SK-N-SH (cell line): ENCODE results near the gene ESYT3. TPM values are rescaled to one million over a fixed set of nuclear protein-coding genes. Genes with fewer than 3 reads are reported as not detected.

Source experiments
- CTCF ChIA-PET: fragments of 300-600, 350-600 bp; formaldehyde crosslinking; extraction: SDS; loops from one replicate; lab custom pipeline; 2021; lab: Yijun Ruan, JAX
- POLR2A ChIA-PET: fragments of 350-600 bp; sonication (Branson Sonifier 250); formaldehyde crosslinking; extraction: SDS; loops from one replicate; lab custom pipeline; 2020; ENCODE audit warnings: antibody characterized with exemption, inconsistent platforms; lab: Yijun Ruan, JAX
- DNase-seq: peaks from one replicate; pipeline ENCODE4 v3.0.0; 2012
- H2AFZ ChIP-seq: fragments of 200-600 bp; sonication (generic); 2 replicates; pipeline ENCODE4 v1.8.1; 2016; ENCODE audit warnings: antibody characterized with exemption, mild to moderate bottlenecking, low read depth
- H3F3A ChIP-seq: fragments of 200-600 bp; sonication (generic); replicated peaks from 2 replicates; pipeline ENCODE3; 2016; ENCODE audit warnings: antibody characterized with exemption, mild to moderate bottlenecking; ENCODE audit not compliant: insufficient read depth
- H3K27ac ChIP-seq, 2 experiments: fragments of 200-500 bp in 1 of 2; fragments of 200-600 bp in 1 of 2; sonication (Bioruptor generic) in 1 of 2; sonication (generic), shearing (Covaris generic) in 1 of 2; 2 replicates each; pipeline versions ENCODE4 v1.5.1 to v1.6.1; 2014 to 2016; ENCODE audit warnings: low read depth in 2 of 2, inconsistent platforms in 1 of 2, low read length in 1 of 2, mild to moderate bottlenecking in 1 of 2, mixed read lengths in 1 of 2
- H3K27me3 ChIP-seq: fragments of 200-600 bp; sonication (generic), shearing (Covaris generic); 2 replicates; pipeline ENCODE4 v1.6.1; 2016; ENCODE audit warnings: mixed run types; ENCODE audit not compliant: insufficient read depth
- H3K36me3 ChIP-seq, 2 experiments: fragments of 200-500 bp in 1 of 2; fragments of 200-600 bp in 1 of 2; sonication (Bioruptor generic) in 1 of 2; sonication (generic) in 1 of 2; replicated peaks in 1 of 2; 2 replicates each; pipeline versions ENCODE3 to v1.5.1; 2014 to 2016; ENCODE audit warnings: low read length in 1 of 2, mild to moderate bottlenecking in 1 of 2; ENCODE audit not compliant: insufficient read depth in 2 of 2, control insufficient read depth in 1 of 2
- H3K4me1 ChIP-seq, 2 experiments: fragments of 200-500 bp in 1 of 2; fragments of 200-600 bp in 1 of 2; sonication (Bioruptor generic) in 1 of 2; sonication (generic), shearing (Covaris generic) in 1 of 2; 2 replicates each; pipeline versions ENCODE4 v1.5.1 to v1.6.1; 2014 to 2016; ENCODE audit warnings: low read depth in 1 of 2, low read length in 1 of 2, mixed run types in 1 of 2; ENCODE audit not compliant: insufficient read depth in 2 of 2, control insufficient read depth in 1 of 2
- H3K4me2 ChIP-seq: fragments of 200-600 bp; sonication (generic), shearing (Covaris generic); 2 replicates; pipeline ENCODE4 v1.6.1; 2017; ENCODE audit warnings: mixed run types
- H3K4me3 ChIP-seq, 2 experiments: fragments of 200-500 bp in 1 of 2; fragments of 200-600 bp in 1 of 2; sonication (Bioruptor generic) in 1 of 2; sonication (generic), shearing (Covaris generic) in 1 of 2; 2 replicates each; pipeline versions ENCODE4 v1.5.1 to v1.8.1; 2014 to 2016; ENCODE audit warnings: low read depth in 2 of 2, inconsistent platforms in 1 of 2, low read length in 1 of 2, mild to moderate bottlenecking in 1 of 2, mixed read lengths in 1 of 2, moderate library complexity in 1 of 2
- H3K79me2 ChIP-seq: fragments of 200-600 bp; sonication (generic); 2 replicates; pipeline ENCODE4 v1.8.1; 2017; ENCODE audit warnings: mild to moderate bottlenecking; ENCODE audit not compliant: insufficient read depth
- H3K9ac ChIP-seq: fragments of 200-600 bp; sonication (generic); 2 replicates; pipeline ENCODE4 v1.6.1; 2017; ENCODE audit warnings: mixed run types
- H3K9me2 ChIP-seq: fragments of 200-600 bp; sonication (generic); 2 replicates; pipeline ENCODE4 v1.6.1; 2017; ENCODE audit warnings: mixed run types
- H3K9me3 ChIP-seq: fragments of 200-600 bp; sonication (generic); 2 replicates; pipeline ENCODE4 v1.6.1; 2017; ENCODE audit warnings: mixed run types, mild to moderate bottlenecking, moderate library complexity
- H4K20me1 ChIP-seq: fragments of 200-600 bp; sonication (generic); 2 replicates; pipeline ENCODE4 v1.6.1; 2017; ENCODE audit warnings: mild to moderate bottlenecking, mixed run types; ENCODE audit not compliant: insufficient read depth
- CHD2 ChIP-seq: fragments of 150-350 bp; IDR thresholded peaks from 2 replicates; pipeline ENCODE4 v1.6.1; 2018; ENCODE audit warnings: low read length; ENCODE audit not compliant: partially characterized antibody
- EZH2phosphoT487 ChIP-seq: fragments of 200-600 bp; sonication (generic); IDR thresholded peaks from 2 replicates; pipeline ENCODE4 v1.6.1; 2017; ENCODE audit warnings: low read depth, mixed run types, mild to moderate bottlenecking, antibody characterized with exemption, moderate library complexity, borderline replicate concordance
- FOSL2 ChIP-seq: IDR thresholded peaks from 2 replicates; pipeline ENCODE4 v1.4.0; 2012; ENCODE audit warnings: low read depth, mild to moderate bottlenecking, moderate library complexity, borderline replicate concordance
- FOXM1 ChIP-seq: IDR thresholded peaks from 2 replicates; pipeline ENCODE4 v1.4.0; 2012; ENCODE audit warnings: low read depth, mild to moderate bottlenecking
- GATA2 ChIP-seq: sonication (generic); formaldehyde crosslinking; IDR thresholded peaks from 2 replicates; pipeline ENCODE4 v1.5.0; 2020; ENCODE audit warnings: mild to moderate bottlenecking, missing genetic modification reagents
- JUND ChIP-seq: IDR thresholded peaks from 2 replicates; pipeline ENCODE4 v1.4.0; 2012
- MEF2A ChIP-seq: IDR thresholded peaks from 2 replicates; pipeline ENCODE4 v1.4.0; 2012; ENCODE audit warnings: low read depth, borderline replicate concordance
- NRF1 ChIP-seq: IDR thresholded peaks from 2 replicates; pipeline ENCODE4 v1.6.1; 2012; ENCODE audit warnings: low read depth, mild to moderate bottlenecking, low read length
- PBX3 ChIP-seq: IDR thresholded peaks from 2 replicates; pipeline ENCODE4; 2012
- POLR2AphosphoS5 ChIP-seq: IDR thresholded peaks from 2 replicates; pipeline ENCODE4 v1.6.1; 2012; ENCODE audit warnings: low read depth, low read length
- RCOR1 ChIP-seq: fragments of 150-350 bp; IDR thresholded peaks from 2 replicates; pipeline ENCODE4 v1.6.1; 2017; ENCODE audit warnings: antibody characterized with exemption, low read length
- REST ChIP-seq: IDR thresholded peaks from 2 replicates; pipeline ENCODE4 v1.6.1; 2012; ENCODE audit warnings: mild to moderate bottlenecking, low read depth, low read length, moderate library complexity
- RFX5 ChIP-seq: IDR thresholded peaks from 2 replicates; pipeline ENCODE4 v1.6.1; 2012; ENCODE audit warnings: mild to moderate bottlenecking, improper control_type of control experiment, low read length
- SIN3A ChIP-seq: IDR thresholded peaks from 2 replicates; pipeline ENCODE4 v1.6.1; 2012; ENCODE audit warnings: low read depth, mild to moderate bottlenecking, low read length, moderate library complexity, borderline replicate concordance
- TAF1 ChIP-seq: IDR thresholded peaks from 2 replicates; pipeline ENCODE4 v1.6.1; 2012; ENCODE audit warnings: low read depth, mild to moderate bottlenecking, low read length, moderate library complexity, borderline replicate concordance
- TEAD4 ChIP-seq: IDR thresholded peaks from 2 replicates; pipeline ENCODE4 v1.4.0; 2012; ENCODE audit warnings: mild to moderate bottlenecking, borderline replicate concordance; ENCODE audit not compliant: insufficient read depth
- USF1 ChIP-seq: IDR thresholded peaks from 2 replicates; pipeline ENCODE4 v1.4.0; 2012; ENCODE audit warnings: low read depth, borderline replicate concordance
- USF2 ChIP-seq: fragments of 150-350 bp; IDR thresholded peaks from 2 replicates; pipeline ENCODE4 v1.6.1; 2017; ENCODE audit warnings: antibody characterized with exemption, low read length, low read depth, borderline replicate concordance
- YY1 ChIP-seq: IDR thresholded peaks from 2 replicates; pipeline ENCODE4 v1.4.0; 2012; ENCODE audit warnings: low read depth, mild to moderate bottlenecking
- ZBTB33 ChIP-seq: IDR thresholded peaks from 2 replicates; pipeline ENCODE4 v1.4.0; 2012; ENCODE audit warnings: low read depth, borderline replicate concordance
- WGBS: methylation state at CpG from one replicate; pipeline ENCODE4 v1.1.6; 2017; ENCODE audit warnings: low lambda C conversion rate; 5-methylcytosine and 5-hydroxymethylcytosine counted together
- polyA plus RNA-seq, 3 experiments: library from polyadenylated mRNA; depleted of rRNA; stranded (reverse); fragments of >200 nt; gene quantifications; 2 replicates each; pipeline ENCODE4 v1.2.3, GENCODE V29; 2012

Gene ESYT3
- polyA plus RNA-seq, 1 of the 3 experiments (the other 2 are of a cell fraction): 0.33 TPM

GRCh38 chr3:138406606-138407005 lies 27.8 kb upstream of the ESYT3 start:
- Histone ChIP-seq H3F3A (no peaks in the 10 kb centered on the region), H3K9ac (no peak overlapping the region), H3K4me3 (no peak overlapping the region), H3K27me3 (no peaks in the 10 kb centered on the region), H3K4me1 (no peaks in the 10 kb centered on the region), H4K20me1 (no peaks in the 10 kb centered on the region), H3K27ac (no peak overlapping the region), H3K9me2 (no peaks in the 10 kb centered on the region), H3K36me3 (peaks cover 0 to 18% of the 10 kb centered on the region in 2 experiments), H3K4me2 (no peak overlapping the region), H3K9me3 (no peaks in the 10 kb centered on the region), H3K79me2 (no peaks in the 10 kb centered on the region), H2AFZ (no peak overlapping the region)
- TF ChIP-seq FOXM1 (no peak), PBX3 (no peak), YY1 (no peak), GATA2 (no peak), MEF2A (no peak), ZBTB33 (no peak), USF2 (no peak), FOSL2 (no peak), JUND (no peak), REST (no peak), USF1 (no peak), POLR2AphosphoS5 (no peak), CHD2 (no peak), TEAD4 (no peak), SIN3A (no peak), TAF1 (no peak), RCOR1 (no peak), EZH2phosphoT487 (no peak), NRF1 (no peak), RFX5 (no peak)
- DNase-seq: no peak
- ChIA-PET POLR2A (no interaction called here), CTCF (interaction anchor here (0.6 to 1.5 kb wide), 5 partner anchors 11 to 509 kb away, joined by 3 to 6 read pairs (median 4); no protein-coding TSS in a partner anchor)
- 58% methylated on average over 2 of the region's 2 CpGs for WGBS
